Astrocyte of the spinal cord (primary cell): ENCODE measurements around the gene FAM168A.

Source experiments
- DNase-seq: peaks from one replicate; pipeline ENCODE4 v3.0.0; 2011; ENCODE audit warnings: low read depth, low spot score
- H3K4me3 ChIP-seq: 2 replicates; pipeline ENCODE4 v1.5.1; 2011; ENCODE audit warnings: low read depth, mild to moderate bottlenecking, low read length, moderate library complexity
- in situ Hi-C: cut with HindIII; loops from 2 replicates; pipeline ENCODE4 v1.10.0; 2017; ENCODE audit warnings: low sequenced_read_pairs
- TF ChIP-seq, protein P1 (sequence below): IDR thresholded peaks from 2 replicates; pipeline ENCODE4 v1.5.1; 2012; ENCODE audit warnings: low read depth, mild to moderate bottlenecking, low read length, inconsistent platforms

The FAM168A gene

DNA sequence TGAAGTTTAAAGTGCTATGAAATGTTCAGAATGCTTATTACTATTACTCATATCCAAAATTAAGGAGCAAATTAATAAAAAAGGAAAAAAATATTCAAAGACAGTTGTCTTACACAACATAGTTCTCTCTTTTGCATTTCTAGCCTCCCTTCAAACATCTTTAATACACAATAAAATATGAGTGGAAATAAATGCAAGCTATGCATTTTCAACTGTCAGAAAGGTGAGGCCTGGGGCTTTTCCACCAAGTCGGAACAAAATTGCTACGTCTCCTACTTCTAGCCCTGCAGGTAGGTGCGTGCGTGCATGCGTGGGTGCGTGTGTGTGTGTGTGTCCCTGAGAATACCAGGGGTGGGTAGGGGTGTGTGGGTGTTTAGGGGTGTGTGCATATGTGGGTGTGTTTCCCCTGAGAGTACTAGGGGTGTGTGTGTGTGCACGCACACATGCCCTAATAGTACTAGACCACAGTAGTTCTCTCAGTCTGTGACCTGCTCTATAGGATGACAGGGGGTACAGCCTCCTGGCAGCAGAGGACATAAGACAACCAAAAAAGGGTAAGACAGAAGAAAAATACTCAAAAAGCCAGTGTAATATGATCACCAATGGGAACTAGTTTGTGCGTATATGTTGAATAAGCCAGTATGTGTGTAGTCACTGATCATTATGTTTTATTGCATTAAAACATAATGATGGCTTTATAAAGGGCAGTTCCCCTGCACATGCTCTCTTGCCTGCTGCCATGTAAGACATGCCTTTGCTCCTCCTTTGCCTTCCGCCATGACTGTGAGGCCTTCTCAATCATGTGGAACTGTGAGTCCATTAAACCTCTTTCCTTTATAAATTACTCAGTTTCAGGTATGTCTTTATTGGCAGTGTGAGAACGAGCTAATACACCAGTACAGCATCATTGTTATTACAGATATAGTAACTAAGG, 89.4 kb downstream of the FAM168A start:
- H3K4me3 ChIP-seq, result no peak overlapping the region
- in situ Hi-C loops, result no loop called here
- TF ChIP-seq, protein P1, sequence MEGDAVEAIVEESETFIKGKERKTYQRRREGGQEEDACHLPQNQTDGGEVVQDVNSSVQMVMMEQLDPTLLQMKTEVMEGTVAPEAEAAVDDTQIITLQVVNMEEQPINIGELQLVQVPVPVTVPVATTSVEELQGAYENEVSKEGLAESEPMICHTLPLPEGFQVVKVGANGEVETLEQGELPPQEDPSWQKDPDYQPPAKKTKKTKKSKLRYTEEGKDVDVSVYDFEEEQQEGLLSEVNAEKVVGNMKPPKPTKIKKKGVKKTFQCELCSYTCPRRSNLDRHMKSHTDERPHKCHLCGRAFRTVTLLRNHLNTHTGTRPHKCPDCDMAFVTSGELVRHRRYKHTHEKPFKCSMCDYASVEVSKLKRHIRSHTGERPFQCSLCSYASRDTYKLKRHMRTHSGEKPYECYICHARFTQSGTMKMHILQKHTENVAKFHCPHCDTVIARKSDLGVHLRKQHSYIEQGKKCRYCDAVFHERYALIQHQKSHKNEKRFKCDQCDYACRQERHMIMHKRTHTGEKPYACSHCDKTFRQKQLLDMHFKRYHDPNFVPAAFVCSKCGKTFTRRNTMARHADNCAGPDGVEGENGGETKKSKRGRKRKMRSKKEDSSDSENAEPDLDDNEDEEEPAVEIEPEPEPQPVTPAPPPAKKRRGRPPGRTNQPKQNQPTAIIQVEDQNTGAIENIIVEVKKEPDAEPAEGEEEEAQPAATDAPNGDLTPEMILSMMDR, result no peak
- DNase-seq, result no peak

DNA sequence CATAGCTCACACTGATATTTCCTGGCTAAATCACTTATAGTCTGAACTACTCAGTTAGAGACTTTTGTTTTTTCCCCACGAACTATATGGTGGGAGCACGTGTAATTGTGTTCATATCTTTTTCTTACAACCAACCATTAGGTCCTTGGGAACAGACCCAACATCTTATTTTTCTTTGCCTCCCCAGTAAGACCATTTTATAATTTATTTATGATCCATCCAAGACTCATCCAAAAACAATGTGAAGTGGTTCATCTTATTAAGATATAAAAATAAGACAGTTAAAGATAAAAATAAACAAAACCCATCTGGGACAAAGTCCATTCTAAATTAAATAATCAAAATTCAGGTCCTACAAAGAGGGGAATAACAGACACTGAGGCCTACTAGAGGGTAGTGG, 90.8 kb downstream of the FAM168A start:
- in situ Hi-C loops, result no loop called here
- TF ChIP-seq, protein P1, result no peak
- no peak overlapping the region for H3K4me3 ChIP-seq
- DNase-seq, result peak; percentile 46

DNA sequence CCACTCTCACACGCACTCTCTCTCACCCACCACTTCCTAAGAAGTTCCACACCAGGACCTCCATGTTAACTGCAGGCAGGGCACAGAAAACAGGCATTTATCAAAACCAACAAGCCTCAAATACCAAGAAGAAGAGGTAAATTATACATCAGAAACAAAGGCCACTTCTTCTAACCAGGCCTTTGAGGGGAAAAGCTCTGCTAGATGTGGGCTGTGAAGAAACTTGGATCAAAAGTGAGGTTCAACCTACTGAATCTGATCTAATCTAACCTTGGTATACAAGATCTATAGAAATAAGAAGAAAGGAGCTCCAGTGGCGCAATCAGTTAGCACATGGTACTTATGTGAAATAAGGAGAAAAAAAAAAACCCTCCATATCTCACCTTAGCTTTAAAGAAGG, 91.9 kb downstream of the FAM168A start:
- TF ChIP-seq, protein P1, result no peak
- no peak overlapping the region for H3K4me3 ChIP-seq
- in situ Hi-C loops, result no loop called here
- no peak for DNase-seq

DNA sequence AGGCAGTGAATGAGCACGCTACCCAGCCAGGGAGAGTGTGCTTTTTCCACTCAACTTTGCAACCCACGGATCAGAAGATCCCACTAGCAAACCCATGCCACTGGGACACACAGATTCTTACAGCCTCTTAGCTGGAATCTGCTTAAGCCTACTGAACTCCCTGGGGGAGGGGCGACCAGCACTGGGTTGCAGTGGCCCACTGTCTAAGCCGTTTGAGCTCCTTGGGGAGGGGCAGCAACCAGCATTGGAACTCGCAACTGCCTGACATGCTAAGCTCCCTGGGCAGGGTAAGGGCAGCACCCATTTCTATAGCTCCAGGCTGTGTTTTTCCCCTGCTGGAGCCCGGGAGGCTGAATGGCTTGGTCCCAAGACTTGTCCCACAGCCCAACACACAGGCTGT, 99.6 kb downstream of the FAM168A start:
- TF ChIP-seq, protein P1, result no peak
- DNase-seq, result no peak
- in situ Hi-C loops, result no loop called here

DNA sequence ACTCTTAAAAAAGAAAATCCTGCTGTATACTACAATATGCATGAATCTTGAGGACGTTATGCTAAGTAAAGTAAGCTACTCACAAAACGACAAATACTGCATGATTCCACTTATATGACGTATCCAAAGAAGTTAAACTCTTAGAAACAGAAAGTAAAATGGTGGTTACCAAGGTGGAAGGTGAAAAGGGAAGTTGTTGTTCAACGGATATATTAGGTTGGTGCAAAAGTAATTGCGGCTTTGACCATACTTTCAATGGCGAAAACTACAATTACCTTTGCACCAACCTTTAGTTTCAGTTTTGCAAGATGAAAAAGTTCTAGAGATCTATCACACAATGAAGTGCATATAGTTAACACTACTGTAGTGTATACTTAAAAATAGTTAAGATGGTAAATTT, 101.8 kb downstream of the FAM168A start:
- no peak for DNase-seq
- no peak overlapping the region for H3K4me3 ChIP-seq
- in situ Hi-C loops, result no loop called here
- TF ChIP-seq, protein P1, result no peak

More for the DNA sequence above, 99.6 kb downstream of the FAM168A start:
- H3K4me3 ChIP-seq, result no peak overlapping the region

DNA sequence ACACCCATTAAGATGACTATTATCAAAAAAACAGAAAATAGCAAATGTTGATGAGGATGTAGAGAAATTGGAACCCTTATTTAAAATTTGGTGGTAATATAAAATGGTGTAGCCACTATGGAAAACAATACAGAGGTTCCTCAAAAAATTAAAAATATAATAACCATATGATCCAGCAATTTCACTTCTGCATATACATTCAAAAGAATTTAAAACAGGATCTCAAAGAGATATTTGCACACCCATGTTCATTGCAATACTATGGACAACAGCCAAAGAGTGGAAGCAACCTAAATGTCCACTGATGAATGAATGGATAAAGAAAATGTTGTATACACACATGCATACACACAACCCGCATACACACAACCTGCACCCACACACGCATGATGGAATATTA, 102.2 kb downstream of the FAM168A start:
- no peak for DNase-seq
- in situ Hi-C loops, result no loop called here
- no peak overlapping the region for H3K4me3 ChIP-seq
- TF ChIP-seq, protein P1, result no peak
